Subcutaneous adipose tissue (tissue), 4 donors: ENCODE measurements around the gene HOXB1. TPM values are rescaled to one million over a fixed set of nuclear protein-coding genes. Genes with fewer than 3 reads are reported as not detected.

Experiments used
- total RNA-seq, 4 donors: library from RNA; depleted of rRNA; stranded (reverse); fragments of >200 nt; gene quantifications; one replicate each; pipeline ENCODE4 v1.1.0, GENCODE V29; 2016
- TF ChIP-seq, protein P1 (sequence below): fragments of 450-650 bp; IDR thresholded peaks from one replicate; pipeline ENCODE4 v1.5.1; 2016; ENCODE audit warnings: low read depth, mild to moderate bottlenecking, control low read depth, antibody characterized with exemption, moderate library complexity

Gene HOXB1
- total RNA-seq, 4 donors from 2014 or later = not detected

DNA sequence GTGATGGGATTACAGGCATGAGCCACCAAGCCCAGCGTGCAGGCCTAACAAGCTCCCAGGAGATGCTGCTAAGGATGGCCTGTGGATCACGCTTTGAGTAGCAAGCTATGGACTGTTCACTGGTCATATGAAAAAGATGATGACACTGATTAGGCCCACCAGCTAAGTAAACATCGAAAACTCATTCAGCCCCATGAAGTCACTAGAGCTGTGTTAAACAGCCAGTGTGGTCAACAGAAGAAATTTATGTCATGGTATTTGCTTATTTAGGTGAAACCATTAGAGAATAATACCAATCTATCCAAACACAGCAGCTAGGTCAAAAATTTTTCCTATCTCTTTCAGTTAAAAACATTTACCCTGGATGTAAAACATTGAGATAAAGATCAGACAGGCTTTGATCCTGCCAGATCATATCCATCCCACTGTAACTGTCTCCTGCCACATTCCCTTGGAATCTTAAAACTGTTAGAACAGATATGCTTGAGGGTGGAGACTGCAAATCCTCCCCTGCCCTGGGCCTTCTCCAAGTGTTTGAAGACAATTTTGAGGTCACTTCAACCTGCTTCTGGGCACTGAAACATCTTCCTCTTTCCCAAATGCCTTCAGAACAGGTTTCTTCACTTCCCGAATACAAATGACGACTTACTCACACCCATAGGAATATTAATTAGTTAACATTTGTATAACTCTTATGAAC lies 30.9 kb downstream of the HOXB1 start:
- TF ChIP-seq, protein P1, sequence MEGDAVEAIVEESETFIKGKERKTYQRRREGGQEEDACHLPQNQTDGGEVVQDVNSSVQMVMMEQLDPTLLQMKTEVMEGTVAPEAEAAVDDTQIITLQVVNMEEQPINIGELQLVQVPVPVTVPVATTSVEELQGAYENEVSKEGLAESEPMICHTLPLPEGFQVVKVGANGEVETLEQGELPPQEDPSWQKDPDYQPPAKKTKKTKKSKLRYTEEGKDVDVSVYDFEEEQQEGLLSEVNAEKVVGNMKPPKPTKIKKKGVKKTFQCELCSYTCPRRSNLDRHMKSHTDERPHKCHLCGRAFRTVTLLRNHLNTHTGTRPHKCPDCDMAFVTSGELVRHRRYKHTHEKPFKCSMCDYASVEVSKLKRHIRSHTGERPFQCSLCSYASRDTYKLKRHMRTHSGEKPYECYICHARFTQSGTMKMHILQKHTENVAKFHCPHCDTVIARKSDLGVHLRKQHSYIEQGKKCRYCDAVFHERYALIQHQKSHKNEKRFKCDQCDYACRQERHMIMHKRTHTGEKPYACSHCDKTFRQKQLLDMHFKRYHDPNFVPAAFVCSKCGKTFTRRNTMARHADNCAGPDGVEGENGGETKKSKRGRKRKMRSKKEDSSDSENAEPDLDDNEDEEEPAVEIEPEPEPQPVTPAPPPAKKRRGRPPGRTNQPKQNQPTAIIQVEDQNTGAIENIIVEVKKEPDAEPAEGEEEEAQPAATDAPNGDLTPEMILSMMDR = no peak

DNA sequence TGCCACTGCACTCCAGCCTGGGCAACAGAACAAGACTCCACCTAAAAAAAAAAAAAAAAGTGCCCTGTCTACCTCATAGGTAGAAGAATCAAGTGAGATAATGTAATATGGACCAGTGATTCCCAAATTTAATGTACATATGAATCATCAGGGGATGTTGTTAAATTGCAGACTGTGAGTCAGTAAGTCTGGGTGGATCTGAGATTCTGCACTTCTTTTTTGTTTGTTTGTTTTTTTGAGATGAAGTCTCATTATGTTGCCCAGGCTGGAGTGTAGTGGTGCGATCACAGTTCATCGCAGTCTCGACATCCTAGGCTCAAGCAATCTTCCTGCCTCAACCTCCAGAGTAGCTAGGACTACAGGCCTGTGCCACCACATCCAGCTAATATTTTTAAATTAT lies 31.6 kb downstream of the HOXB1 start:
- TF ChIP-seq, protein P1 = no peak

DNA sequence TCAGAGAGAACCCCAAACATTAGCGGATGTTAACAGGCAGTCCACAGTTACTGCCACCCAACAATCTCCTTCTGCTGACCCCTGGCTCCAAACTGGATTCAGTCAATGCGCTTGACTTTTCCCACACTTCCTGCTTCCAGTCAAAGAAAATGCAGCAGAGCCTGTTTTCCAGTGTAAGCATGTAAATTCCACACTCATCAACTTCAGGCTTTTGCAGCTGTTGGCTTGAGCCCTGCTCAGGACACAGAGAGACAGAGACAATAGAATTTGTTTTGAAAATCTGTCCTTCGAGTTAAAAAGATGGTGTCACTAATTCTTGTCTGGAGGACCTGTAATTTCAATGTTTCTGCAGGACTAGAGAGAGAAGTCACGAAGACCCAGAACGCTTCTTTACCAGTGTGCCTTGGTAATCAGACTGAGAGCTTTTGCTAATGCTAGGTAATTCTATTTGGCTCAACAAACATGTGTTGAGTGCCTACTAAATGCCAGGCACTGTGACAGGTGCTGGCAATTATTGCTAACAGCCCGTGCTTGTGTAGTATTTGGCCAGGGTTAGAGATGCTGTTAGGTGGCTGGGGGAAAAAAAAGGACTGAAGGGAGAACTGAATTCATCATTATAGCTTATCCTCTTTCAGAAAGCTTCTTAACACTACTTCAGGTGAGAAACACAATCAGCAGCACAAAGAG lies 32.5 kb downstream of the HOXB1 start:
- TF ChIP-seq, protein P1 = no peak

DNA sequence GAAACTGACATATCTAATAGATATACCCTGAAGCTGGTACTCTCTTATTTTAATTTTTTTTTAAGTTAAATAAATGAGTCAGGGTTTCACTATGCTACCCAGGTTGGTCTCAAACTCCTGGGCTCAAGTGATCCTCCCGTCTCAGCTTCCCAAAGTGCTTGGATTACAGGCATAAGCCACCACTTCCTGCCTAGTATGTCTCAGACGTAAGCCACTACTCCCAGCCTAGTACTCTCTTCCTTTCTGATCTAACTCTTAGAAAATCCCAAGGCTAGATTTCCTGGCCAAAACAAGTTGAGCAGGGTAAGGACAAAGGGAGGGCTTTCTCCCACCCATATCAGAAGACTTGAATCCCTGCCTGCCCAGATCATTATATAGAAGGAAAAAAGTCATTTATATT lies 33.7 kb downstream of the HOXB1 start:
- TF ChIP-seq, protein P1 = no peak

DNA sequence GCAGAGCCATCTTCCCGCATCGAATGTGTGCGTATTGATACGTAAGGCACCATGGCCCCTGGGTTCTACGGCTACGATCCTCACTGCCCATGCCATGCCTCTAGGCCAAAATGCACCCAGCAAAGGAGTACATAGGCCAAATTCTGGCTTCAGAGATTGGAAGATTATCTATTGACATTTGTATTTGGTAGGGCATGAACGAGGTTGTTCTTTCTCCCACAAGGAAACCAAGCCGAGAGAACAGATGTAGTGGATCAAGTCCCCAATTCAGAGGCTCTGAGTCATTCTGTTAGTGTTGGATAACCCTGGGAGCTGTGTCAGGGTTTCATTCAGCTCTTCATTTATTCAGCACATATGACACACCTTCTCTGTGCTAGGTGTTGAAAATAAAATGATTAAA lies 36.5 kb downstream of the HOXB1 start:
- TF ChIP-seq, protein P1 = no peak

DNA sequence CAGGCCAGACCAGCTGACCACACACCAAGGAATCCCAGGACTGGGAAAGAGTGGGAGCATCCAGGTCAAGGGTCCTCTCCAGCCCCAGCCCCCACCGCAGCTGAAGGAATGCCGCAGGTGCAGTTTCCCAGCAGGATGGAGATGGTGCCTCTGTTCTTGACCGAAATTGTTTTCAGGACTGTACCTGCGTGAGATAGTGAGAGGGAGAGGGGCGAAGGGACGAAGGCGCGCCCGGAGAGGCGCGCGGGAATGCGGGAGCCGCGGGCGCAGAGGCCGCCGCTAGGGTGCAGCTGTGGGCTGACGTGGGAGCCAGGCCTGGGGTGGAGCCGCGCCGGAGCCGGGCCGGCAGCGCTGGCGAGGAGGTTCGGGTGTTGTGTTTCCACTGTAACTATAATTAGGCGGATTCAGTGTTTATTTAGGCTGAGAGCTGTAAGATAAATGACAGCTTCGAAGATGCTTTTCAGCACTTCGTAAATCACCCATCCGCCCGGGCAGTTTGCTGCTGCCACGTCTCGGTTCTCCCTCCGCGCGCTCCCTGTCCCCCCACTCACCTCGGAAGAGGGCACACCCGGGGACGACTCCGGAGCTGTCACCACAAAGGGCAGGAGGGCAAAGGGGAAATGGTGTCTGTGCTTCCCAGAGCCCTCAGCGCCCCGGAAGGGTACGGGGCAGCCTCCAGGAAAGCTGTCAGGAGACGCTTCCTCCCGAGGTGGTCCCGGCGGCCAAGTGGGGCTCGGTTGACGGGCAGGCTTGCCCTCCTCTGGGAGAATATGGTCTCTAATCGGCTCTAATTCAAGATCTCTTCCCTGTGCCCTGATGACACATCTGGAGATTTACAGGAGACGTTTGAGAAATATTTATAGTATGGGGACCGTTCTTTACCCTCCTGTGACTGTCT lies 38.2 kb downstream of the HOXB1 start:
- TF ChIP-seq, protein P1 = no peak
